RWPE2 (cell line): Measurements from ENCODE around the gene CD99.

ENCODE experiments used
- ATAC-seq: fragments of 200-7000 bp; cut with Tn5 transposase; 3 replicates; pipeline ENCODE4 v1.9.1; 2021; ENCODE audit warnings: low read depth
- DNase-seq: peaks from one replicate; pipeline ENCODE4 v3.0.0-alpha.2; 2020; ENCODE audit warnings: low spot score
- H3K27ac ChIP-seq: fragments of 450-650 bp; 2 replicates; pipeline ENCODE4 v1.5.1; 2017; ENCODE audit warnings: mild to moderate bottlenecking; ENCODE audit not compliant: poor library complexity, severe bottlenecking
- H3K27me3 ChIP-seq: fragments of 250-450 bp; sonication (Bioruptor Pico); 2 replicates; pipeline ENCODE4 v1.5.1; 2021; ENCODE audit warnings: mild to moderate bottlenecking, moderate library complexity; ENCODE audit not compliant: insufficient read depth, poor library complexity, severe bottlenecking
- H3K36me3 ChIP-seq: fragments of 250-450 bp; sonication (Bioruptor Pico); 2 replicates; pipeline ENCODE4 v1.5.1; 2020; ENCODE audit warnings: low read depth, mild to moderate bottlenecking, moderate library complexity
- H3K4me1 ChIP-seq: fragments of 250-450 bp; sonication (Bioruptor Pico); 2 replicates; pipeline ENCODE4 v1.5.1; 2021; ENCODE audit warnings: mild to moderate bottlenecking, moderate library complexity; ENCODE audit not compliant: insufficient read depth, poor library complexity, severe bottlenecking
- H3K4me3 ChIP-seq: fragments of 250-450 bp; sonication (Bioruptor Pico); 2 replicates; pipeline ENCODE4 v1.5.1; 2021; ENCODE audit warnings: mild to moderate bottlenecking, moderate library complexity; ENCODE audit not compliant: severe bottlenecking
- H3K9me3 ChIP-seq: fragments of 250-450 bp; sonication (Bioruptor Pico); 2 replicates; pipeline ENCODE4 v1.5.1; 2021; ENCODE audit warnings: mild to moderate bottlenecking, moderate library complexity; ENCODE audit not compliant: severe bottlenecking
- CTCF ChIP-seq: fragments of 450-650 bp; IDR thresholded peaks from one replicate; pipeline ENCODE4 v1.5.1; 2017; ENCODE audit warnings: mild to moderate bottlenecking, moderate library complexity; ENCODE audit not compliant: poor library complexity, severe bottlenecking

Gene CD99

GRCh38 chrX:2680486-2681348 is 10.4 kb upstream of the CD99 start:
- DNase-seq (no peak), ATAC-seq (no peak)
- H3K9me3 ChIP-seq, result no peaks in the 10 kb centered on the region
- no peaks in the 10 kb centered on the region for H3K36me3 ChIP-seq
- H3K4me1 ChIP-seq, result peaks cover 14% of the 10 kb centered on the region
- H3K27ac ChIP-seq, result no peak overlapping the region
- TF ChIP-seq CTCF, result no peak
- H3K4me3 ChIP-seq, result no peak overlapping the region
- H3K27me3 ChIP-seq, result no peaks in the 10 kb centered on the region

GRCh38 chrX:2682565-2683177 is 8.4 kb upstream of the CD99 start:
- no peak for DNase-seq
- no peak for ATAC-seq
- Histone ChIP-seq H3K27ac (no peak overlapping the region), H3K9me3 (no peaks in the 10 kb centered on the region), H3K27me3 (no peaks in the 10 kb centered on the region), H3K4me3 (no peak overlapping the region), H3K36me3 (no peaks in the 10 kb centered on the region), H3K4me1 (peaks cover 4% of the 10 kb centered on the region)
- no peak for TF ChIP-seq CTCF

- peaks cover 4% of the 10 kb centered on the region for H3K4me1 ChIP-seq
- DNase-seq (no peak), ATAC-seq (no peak)
- no peak overlapping the region for H3K27ac ChIP-seq
- no peak for TF ChIP-seq CTCF
- H3K36me3 ChIP-seq, result no peaks in the 10 kb centered on the region
- H3K27me3 ChIP-seq, result no peaks in the 10 kb centered on the region
- H3K4me3 ChIP-seq, result no peak overlapping the region
- H3K9me3 ChIP-seq, result no peaks in the 10 kb centered on the region
Measured at GRCh38 chrX:2684256-2684655, 6.8 kb upstream of the CD99 start.

GRCh38 chrX:2685886-2686285 is 5.2 kb upstream of the CD99 start:
- no peak for ATAC-seq
- no peak for TF ChIP-seq CTCF
- Histone ChIP-seq H3K27ac (no peak overlapping the region), H3K4me1 (no peaks in the 10 kb centered on the region), H3K27me3 (no peaks in the 10 kb centered on the region), H3K4me3 (no peak overlapping the region), H3K36me3 (no peaks in the 10 kb centered on the region), H3K9me3 (no peaks in the 10 kb centered on the region)
- DNase-seq, result no peak
